ENCODE data around the gene NRP1.

Gene NRP1

DNA sequence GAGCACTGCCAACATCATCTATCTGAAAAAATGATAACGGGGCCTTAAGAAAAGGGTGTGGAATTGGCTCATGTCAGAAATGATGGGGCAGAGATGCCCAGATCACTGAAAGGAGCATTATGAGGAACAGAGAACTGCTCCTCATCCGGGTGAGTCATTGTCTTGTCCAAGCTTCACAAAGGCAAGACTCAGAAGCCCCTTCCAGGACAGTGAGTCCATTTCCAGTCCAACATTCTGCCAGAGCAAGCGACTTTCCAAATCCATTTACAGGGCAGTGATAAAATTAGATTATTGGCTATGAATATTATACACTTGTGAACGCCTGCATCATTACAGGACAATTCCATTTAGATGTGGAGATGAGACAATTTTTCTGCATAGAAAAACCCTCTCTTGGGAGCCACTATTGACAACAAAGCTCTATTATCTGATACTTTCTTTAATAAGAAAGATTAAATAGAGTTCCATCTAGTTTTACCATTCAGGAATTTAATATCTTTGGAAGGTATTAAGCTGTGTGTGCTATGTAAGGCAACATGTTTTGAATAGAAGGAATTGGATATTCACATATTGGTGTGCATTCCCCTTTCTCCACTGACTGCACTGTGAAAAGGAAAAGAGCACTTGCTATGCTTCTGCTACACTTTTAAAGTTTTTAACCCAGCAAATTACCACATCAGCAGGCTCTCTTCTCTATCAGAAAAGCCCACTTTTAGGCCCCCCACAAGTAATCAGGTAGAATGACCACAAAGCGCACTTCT lies 159.6 kb downstream of the NRP1 start:
- no peak for DNase-seq

DNA sequence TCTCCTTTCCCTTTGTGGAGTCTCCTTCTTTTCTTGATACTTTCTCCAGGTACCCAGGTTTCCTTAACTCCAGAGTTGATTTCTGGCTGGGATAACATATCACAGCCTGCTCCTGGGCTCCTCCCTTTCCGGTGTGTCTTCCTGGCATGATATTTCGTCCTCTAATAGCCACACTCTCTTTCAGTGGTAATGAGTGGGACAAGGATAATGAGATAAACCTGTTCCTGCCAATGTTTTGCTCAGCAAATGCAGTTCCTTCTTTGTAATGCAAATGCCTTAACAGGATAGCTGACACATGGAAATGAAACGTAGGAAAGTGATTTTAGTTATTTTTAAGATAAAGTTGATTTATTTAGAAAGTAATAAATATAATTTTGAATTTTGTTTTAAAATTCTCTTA lies 168.6 kb downstream of the NRP1 start:
- DNase-seq: no peak

DNA sequence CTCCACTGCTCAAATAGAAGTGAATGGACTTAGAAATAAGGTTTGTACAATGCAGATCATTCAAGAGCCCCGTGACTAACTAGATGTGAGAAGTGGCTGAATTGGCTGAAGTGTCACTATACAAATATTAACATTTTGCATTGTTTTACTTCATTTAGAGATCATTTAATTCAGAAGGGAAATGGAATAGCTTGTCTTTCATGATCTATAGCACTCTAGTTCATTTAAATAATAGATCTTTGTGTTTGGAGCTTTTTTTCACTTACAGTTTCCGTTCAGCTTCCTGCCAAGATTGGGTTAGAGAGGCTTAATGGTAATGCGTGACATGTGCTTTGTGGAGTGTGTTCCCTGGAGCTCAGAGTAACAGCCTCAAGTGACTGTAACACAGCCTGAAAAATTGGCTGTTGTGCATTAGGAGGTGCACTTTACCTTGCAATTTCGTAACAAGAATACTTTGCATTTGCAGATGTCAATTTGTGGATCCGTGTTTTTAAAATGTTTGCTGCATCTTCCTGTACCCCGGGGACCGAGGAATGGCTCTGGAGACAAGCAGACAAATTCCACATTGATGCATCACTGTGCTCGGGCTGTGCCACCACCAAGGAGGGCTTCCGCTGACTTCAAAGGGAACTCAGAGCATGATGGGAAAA lies 170.3 kb downstream of the NRP1 start:
- no peak for DNase-seq

DNA sequence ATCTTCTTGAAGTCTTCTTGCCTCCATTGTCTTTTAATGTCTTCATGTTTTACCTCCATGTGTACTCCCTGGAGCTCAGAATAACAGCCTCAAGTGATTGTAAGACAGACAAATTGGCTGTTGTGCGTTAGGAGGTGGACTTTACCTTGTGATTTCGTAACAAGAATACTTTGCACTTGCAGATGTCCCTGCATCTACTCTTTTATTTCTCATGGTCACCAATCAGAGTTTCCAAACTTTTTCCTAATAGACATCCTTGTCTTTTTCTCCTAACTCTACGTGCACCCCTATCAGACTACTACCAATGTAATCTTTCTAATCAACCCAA lies 172.3 kb downstream of the NRP1 start:
- no peak for DNase-seq

DNA sequence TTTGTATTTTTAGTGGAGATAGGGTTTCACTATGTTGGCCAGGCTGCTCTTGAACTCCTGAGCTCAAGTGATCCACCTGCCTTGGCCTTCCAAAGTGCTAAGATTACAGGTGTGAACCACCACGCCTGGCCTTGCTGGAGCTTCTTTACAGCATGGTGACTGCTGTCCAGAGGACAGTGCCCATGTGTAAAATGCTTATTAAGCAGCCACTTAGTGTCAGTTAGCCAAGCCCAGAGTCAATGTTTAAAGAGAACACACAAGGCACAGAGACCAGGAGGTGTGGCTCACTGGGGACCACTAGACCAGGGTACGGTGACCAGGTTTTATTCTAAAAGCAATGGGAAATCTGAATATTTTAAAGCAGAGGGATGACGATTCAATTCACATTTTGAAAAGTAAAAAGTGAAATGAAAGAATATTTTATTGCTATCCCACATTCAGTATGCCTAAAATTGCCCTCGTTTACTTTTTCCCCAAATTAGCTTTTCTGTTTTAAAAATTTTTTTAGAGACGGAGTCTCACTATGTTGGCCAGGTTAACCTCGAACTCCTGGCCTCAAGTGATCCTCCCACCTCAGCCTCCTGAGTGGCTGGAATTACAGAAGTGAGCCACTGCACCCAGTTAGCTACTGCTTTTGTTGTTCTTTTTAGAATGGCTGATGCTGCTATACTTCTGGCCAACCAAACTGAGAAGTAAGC lies 172.8 kb downstream of the NRP1 start:
- DNase-seq: no peak

DNA sequence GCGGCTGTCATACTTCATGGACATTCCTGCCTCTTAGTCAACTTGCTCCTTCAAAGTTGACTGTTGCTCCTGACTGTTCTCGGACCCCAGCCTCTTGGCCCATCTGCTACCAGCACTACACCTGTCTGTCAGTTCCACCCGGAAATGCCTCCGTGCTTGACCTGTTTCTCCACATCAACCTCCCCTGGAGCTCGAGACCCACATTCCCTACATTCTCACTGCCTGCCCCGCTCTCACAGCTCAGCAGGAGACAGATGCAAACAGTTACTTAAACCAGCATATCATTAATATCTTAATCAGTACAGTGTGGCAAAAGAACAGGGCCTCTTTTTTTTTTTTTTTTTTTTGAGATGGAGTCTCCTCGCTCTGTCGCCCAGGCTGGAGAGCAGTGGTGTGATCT lies 174.3 kb downstream of the NRP1 start:
- DNase-seq: no peak

DNA sequence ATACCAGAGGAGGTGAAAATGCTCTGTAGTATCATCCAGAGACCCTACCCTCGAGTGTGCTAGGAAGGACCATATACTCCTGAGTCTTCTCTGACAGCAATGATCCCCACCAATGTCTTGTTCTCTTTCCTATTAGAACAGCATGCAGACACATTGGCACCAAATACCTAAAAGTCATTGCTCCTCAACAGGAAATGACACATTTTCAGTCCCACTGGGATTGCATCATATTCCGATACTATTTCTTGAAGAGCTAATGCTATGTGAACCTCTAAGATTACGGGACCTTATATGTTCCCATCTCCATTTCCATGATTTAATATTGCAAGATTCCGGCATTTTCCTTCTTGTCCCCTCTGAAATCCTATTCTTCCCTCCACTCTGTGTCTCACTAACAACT lies 177.4 kb downstream of the NRP1 start:
- DNase-seq: no peak

DNA sequence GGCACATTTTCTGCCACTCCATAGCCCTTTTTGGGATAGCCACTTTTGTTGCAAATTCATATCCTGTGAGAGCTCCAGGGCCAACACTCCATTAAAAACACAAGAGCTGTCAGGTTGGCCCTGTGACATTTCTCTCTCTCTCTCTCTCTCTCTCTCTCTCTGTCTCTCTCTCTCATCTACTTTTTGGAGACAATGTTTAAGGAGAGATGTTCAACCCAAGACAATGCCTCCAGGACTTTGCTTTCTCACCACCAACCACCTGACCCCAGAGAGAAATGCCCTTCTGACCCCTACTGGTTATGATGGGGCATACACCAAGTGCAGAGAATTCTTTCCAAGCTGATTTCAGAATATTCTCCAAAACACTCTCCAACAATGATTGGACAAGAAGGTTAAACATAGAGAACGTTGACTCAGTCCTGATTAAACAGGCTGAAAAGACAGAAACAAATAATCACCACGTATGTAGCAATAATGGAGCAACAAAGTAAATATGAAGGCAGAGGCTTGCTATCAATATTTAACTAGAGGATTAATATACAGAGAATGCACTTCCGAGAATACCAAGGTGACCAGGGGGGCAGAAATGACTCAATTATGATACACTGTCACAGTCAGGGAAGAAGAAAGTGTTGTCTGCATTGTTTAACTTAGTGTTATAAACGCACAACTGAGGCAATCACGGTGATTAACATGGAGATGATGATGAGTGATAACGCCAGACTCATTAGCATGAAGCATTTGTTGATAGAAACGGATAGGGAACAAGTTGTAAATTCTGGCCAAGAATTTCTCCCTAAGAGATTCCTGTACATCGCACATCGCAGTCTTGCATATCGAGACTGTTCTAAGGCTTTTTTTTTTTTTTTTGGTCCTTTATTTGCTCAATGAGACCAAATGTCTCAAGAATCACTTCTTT lies 178.5 kb downstream of the NRP1 start:
- no peak for DNase-seq

DNA sequence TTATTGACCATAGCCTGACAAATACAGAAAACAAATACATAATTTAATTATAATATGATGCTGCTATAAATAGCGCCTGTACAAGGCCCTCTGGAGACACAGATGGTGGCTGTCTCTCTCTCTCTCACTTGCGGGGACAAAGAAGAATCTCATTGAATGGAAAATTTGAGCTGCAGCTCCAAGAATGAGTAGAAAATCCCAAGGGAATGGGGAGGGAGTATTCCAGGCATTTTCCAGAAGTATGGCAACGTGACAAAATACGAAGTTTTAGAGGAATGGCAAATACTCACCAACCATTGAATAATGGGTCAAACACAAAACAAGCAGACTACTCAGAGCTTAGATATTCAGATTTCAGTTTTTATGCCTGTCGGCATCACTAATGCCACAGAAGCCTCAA lies 179.9 kb downstream of the NRP1 start:
- DNase-seq: no peak

DNA sequence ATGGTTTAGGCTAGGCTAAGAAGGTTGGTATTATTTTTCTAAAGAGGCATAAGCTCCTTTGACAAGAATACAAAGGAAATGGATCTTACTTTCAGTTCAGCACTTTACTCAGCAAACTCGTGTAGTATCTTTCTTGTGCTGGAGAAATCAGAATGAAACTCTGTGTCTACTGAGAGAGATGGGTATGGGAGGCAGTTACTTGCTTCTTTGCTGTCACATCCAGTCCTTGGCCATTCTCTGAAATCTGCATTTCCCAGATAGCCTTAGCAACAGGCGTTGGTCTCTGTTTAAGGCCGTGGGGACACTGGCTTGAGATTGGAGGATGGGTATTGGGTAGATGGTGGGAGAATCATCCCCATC lies 180.5 kb downstream of the NRP1 start:
- DNase-seq: no peak

DNA sequence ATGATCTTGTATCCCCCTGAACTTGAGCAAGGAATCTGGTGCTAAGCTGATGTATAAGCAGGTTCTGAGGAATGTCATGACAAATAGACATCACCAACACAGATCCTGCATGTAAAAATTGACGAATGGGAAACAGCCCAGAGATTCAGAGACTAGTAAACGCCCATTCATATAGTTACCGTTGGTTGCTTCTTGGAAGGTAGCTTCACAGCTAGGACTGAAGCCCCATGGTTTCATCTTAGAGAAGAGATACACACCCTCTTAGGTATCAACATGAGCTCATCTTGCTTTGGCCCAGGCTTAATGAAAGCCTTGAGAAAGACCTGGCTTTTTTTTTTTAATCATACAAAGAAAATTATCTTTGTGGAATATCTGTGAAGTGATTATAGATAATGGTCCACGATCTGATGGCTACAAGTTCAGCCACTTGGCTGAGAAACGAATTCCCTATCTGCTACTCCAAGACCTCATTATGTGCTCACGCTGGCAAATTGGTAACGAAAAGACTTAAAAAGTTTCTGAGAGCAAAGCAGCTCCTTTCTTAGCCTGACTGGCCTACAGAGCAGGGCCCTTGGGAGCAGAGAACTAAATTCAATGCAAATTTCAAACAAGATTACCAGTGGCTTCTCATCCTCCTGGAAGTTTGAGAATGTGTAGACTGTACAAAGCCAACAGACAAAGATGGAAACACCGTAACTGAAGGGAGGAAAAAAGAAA lies 181.1 kb downstream of the NRP1 start:
- DNase-seq: no peak

DNA sequence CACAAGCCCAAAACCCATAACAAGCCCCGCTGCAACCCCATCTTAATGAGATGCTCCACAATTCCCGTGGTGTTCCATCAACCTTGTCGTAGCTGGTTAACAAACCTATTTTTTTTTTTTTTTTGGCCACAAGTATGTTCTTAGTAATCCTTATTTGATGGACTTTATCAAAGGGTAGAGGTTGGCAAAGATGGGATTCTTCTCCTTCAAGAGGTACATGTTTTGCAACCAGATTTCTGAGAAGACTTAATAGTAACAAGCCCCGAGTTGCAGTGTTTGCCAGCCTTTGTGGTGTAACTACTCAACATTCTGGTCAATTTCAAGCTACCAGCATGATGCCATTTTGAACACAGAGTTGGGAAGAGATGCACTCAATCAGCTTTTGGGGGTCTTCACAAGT lies 181.7 kb downstream of the NRP1 start:
- DNase-seq: no peak

DNA sequence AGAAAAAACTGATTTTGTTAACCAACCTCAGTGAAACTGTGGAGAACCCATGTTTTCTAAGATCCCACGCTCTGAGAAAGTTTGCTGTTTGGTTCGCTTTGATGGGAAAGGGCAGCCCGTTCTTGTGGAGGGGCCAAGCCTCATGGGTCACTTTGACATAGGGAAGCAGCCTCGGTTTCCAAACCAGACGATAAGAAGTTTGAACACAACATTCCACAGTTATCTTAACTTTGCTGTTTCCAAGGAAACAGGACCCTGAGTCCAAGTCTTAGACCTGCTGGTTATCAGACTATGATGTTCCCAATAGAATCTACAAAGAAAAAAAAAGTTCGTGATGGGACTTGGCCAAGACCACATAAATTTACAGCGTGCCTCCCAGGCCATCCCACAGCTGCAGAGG lies 182.3 kb downstream of the NRP1 start:
- DNase-seq: no peak

DNA sequence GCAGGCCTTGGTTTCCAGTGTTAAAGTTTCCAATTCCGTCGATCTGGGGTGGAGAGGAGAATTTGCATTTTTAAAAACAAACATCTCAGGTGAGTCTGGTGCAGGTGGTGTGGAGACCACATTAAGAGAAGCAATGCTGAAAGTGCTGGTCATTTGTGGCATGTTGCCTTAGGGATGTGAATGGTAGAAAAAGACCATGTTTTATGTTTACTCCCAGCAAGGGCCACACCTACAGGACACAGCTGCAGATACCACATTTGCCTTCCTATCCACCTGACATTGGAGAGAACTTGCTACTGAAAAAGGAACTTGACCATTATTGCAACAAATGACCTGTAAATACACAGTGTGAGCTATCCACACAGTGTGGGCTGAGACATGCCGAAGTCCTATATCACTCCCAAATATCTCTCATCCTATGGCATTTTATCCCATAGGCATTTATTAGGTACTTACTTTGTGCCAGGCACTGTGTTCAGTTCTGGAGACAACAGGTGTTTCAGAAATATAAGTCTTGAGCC lies 183.1 kb downstream of the NRP1 start:
- no peak for DNase-seq

DNA sequence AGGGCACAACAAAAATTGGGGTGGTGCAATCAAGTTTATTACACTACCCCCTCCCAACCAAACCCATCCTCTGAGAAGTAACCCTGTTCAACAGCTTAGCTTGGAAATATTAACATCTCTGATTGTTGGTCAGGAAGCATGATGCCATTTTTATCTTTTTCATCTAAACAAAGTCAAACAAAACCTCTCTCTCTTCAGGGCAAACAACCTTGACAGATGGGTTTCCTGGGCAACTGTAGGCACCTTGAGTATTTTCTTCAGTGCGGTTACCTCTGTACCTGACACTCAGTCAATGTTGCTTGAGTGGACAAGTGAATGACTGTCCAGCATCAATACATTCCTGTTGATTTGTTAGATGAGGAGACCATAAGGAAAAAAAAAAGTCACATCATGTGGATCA lies 183.6 kb downstream of the NRP1 start:
- DNase-seq: no peak

DNA sequence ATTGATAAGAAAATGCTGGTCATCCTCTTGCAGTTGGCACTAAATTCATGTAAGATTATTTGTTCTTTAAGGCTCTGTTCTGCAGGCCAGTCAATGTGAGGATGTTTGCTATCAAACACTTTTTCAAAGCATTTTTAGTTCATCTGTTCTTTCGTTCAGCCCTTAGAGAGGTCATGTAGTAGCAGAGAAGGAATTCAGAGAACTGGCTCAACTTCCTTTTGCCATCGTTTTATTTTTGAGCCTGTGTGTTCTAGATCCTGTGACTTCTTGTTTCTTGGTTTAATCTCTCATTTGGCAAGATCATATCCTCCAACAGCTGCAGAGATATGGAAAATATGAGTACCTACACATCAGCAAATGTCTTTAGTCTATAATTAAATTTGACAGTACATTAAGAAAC lies 184.3 kb downstream of the NRP1 start:
- no peak for DNase-seq

DNA sequence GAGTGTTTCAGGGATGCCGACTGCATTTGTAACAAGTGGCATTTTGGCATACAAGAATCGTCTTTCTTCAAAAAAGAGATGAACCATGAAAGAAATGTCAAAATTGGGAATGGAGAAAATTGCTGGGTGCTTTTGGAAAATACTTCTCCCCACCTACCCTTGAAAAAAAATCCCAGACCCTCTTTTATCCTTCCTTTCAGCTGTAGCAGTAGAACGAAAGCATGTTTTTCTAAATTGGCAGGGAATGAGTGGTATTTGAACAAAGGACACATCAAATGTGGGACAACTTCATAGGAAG lies 187.5 kb downstream of the NRP1 start:
- no peak for DNase-seq

DNA sequence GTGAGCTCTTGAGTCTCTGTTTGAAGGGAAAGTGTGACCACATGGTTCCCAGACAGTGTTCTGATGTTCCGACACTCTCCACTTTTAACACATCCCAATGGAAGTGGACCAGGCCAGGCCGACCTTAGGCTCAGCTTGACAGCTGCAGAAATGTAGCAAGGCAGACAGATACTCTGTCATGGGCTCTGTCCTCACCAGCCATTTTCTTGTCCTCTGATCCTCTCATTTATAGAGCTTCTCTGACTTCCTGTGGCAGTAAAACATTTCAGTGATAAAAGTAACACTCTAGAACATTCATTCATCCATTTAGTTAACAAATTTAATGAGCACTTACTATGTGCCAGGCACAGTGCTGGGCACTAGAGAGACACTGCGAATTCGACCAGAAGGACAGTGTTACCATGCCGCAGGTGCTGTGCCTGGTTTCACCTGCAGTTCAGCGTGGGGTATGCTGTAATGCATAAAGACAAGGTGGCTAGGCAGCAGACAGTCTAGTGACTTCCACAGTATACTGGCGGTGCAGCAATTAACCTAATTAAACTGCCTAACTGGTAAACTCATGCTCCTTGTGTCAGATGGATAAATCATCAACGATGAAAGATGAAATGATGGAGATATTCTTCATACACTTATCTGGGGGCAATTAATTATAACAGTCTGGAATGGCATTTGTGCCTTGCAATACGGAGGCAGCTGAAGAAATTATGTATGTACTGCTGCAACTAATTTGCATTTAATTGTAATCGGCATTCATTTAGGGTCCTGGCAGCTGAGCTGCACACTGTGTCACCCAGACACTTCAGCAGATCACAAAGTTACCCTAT lies 188.1 kb downstream of the NRP1 start:
- DNase-seq: no peak

DNA sequence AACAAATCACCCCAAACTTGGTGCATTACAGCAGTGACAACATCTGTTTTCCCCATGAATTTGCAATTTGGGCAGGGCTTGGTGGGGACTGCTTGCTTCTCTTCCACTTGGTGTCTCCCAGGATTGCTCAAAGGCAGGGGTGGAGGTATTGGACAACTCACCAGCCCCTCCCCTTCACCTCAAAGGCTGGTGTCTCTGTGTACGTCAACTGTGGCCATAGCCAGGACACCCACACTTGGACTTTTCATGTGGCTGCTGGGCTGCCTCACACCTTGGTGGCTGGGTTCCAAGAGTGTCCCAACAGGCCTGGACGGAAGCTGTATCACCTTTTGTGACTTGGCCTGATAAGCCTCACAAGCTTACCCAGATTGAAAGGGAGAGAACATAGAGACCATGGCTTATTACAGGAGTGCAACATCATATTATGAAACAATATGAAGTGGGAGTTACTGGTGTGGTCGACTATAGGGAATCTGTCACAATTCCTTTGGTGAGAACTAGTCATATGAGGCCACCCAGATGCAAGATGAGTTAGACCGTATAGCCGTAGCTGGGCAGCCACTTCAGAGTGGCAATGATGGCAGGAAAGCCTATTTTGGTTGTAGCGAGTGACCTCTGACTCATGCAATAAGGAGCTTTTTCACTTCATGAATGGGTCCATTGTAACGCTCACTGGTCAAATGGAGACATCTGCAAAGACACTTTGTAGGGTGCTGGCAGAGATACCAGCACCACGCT lies 188.8 kb downstream of the NRP1 start:
- no peak for DNase-seq

DNA sequence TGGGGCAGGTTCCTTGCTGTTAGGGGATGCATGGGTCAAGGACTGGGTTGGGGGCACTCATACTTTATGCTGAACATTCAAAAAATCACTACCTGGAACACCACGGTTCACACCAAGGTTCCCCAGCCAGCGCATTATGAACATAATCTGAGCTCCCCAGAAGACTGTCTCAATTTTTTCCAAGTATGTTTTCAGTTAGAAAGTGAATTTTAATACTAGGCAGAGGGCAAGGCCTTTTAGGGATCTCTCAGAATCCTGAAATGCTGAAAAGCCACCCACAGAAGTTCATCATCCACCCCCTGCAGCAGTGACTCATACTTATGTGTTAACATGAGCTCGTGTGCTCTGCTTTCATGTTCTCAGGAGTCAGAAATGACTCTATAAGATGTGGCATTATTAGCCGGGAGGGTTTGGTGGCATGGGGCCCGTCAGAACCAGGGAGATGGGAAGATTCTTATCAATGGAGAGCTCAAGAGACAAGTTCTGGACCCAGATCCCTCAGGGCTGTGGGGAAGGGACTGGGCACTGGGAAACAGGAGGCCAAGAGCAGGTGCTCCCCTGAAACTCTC lies 191.2 kb downstream of the NRP1 start:
- DNase-seq: no peak

DNA sequence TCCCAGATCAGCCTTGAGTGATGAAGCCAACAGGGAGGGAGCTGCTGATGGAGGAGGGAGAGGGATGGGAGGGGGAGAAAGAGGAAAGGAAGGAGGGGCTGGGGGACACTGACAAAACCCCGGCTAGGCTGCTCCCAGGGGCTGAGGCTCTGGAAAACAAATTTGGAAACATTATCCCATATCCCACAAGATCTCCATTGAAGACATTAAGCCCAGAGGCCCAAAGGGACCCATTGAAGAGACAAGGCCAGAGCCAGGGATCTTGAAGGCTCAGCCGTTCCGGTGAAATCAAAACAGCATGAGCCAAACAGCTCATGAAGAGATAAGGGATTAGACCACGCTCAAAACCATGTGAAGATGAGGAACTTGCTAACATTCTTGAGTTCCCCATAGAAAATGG lies 192.2 kb downstream of the NRP1 start:
- no peak for DNase-seq
